HepG2 (cell line): Measurements from ENCODE around the gene ADM. TPM values are rescaled to one million over a fixed set of nuclear protein-coding genes. Genes with fewer than 3 reads are reported as not detected.

Experiments
- AHR ChIP-seq: IDR thresholded peaks from 2 replicates; pipeline ENCODE4 v1.6.1; 2018; ENCODE audit warnings: missing genetic modification reagents, missing compliant biosample characterization
- DNMT1 ChIP-seq: sonication (generic); formaldehyde crosslinking; IDR thresholded peaks from 2 replicates; pipeline ENCODE4 v1.5.1; 2020; ENCODE audit warnings: mild to moderate bottlenecking, missing genetic modification reagents
- ELF4 ChIP-seq: sonication (generic); formaldehyde crosslinking; IDR thresholded peaks from 2 replicates; pipeline ENCODE4 v1.5.0; 2020; ENCODE audit warnings: missing genetic modification reagents, mild to moderate bottlenecking, moderate library complexity, borderline replicate concordance
- PAXIP1 ChIP-seq: sonication (generic); formaldehyde crosslinking; conservative IDR thresholded peaks from 2 replicates; pipeline ENCODE4 v1.4.0; 2020; ENCODE audit warnings: mild to moderate bottlenecking, missing genetic modification reagents, moderate library complexity
- SIX4 ChIP-seq: sonication (generic); formaldehyde crosslinking; IDR thresholded peaks from 2 replicates; pipeline ENCODE4 v1.4.0; 2020; ENCODE audit warnings: missing genetic modification reagents
- STAG1 ChIP-seq: sonication (generic); formaldehyde crosslinking; IDR thresholded peaks from 2 replicates; pipeline ENCODE4 v1.4.0; 2020; ENCODE audit warnings: missing genetic modification reagents
- TEF ChIP-seq: sonication (generic); formaldehyde crosslinking; IDR thresholded peaks from 2 replicates; pipeline ENCODE4 v1.5.0; 2020; ENCODE audit warnings: missing genetic modification reagents
- WIZ ChIP-seq: sonication (generic); formaldehyde crosslinking; IDR thresholded peaks from 2 replicates; pipeline ENCODE4 v1.5.1; 2020; ENCODE audit warnings: mild to moderate bottlenecking, missing genetic modification reagents
- ZIK1 ChIP-seq: sonication (generic); formaldehyde crosslinking; IDR thresholded peaks from 2 replicates; pipeline ENCODE4 v1.5.0; 2020; ENCODE audit warnings: mild to moderate bottlenecking, low read depth, missing genetic modification reagents, borderline replicate concordance
- ZNF124 ChIP-seq: sonication (generic); formaldehyde crosslinking; IDR thresholded peaks from 2 replicates; pipeline ENCODE4 v1.4.0; 2020; ENCODE audit warnings: missing genetic modification reagents
- ZNF253 ChIP-seq: sonication (generic); formaldehyde crosslinking; IDR thresholded peaks from 2 replicates; pipeline ENCODE4 v1.8.0; 2022; ENCODE audit warnings: mild to moderate bottlenecking, missing genetic modification reagents, borderline replicate concordance
- ZNF274 ChIP-seq: sonication (generic); formaldehyde crosslinking; IDR thresholded peaks from 2 replicates; pipeline ENCODE4 v1.5.1; 2020; ENCODE audit warnings: mild to moderate bottlenecking, missing genetic modification reagents
- ZNF382 ChIP-seq: sonication (generic); formaldehyde crosslinking; IDR thresholded peaks from 2 replicates; pipeline ENCODE4 v1.5.0; 2020; ENCODE audit warnings: missing genetic modification reagents, mild to moderate bottlenecking, borderline replicate concordance
- ZNF446 ChIP-seq: sonication (generic); formaldehyde crosslinking; IDR thresholded peaks from 2 replicates; pipeline ENCODE4 v1.5.0; 2020; ENCODE audit warnings: mild to moderate bottlenecking, missing genetic modification reagents
- ZNF616 ChIP-seq: sonication (generic); formaldehyde crosslinking; IDR thresholded peaks from 2 replicates; pipeline ENCODE4 v1.5.0; 2020; ENCODE audit warnings: low read depth, mild to moderate bottlenecking, missing genetic modification reagents
- ZNF724P ChIP-seq: sonication (generic); formaldehyde crosslinking; IDR thresholded peaks from 2 replicates; pipeline ENCODE4 v1.8.0; 2022; ENCODE audit warnings: missing genetic modification reagents, borderline replicate concordance
- ZNF773 ChIP-seq: sonication (generic); formaldehyde crosslinking; IDR thresholded peaks from 2 replicates; pipeline ENCODE4 v1.4.0; 2020; ENCODE audit warnings: missing genetic modification reagents, borderline replicate concordance
- polyA plus RNA-seq, 8 experiments: library from polyadenylated mRNA; depleted of rRNA in 3 of 8; stranded (reverse) in 7 of 8; unstranded in 1 of 8; fragments of >200 nt; fragmentation: Illumina TruSeq in 4 of 8; extraction: Trizol in 4 of 8; gene quantifications; 2 replicates each; pipeline versions ENCODE4 v1.2.1 to v1.2.3, GENCODE V29; 2011 to 2016; ENCODE audit warnings: low read depth in 4 of 8, missing spikeins in 1 of 8, mixed read lengths in 1 of 8; ENCODE audit not compliant: insufficient read depth in 1 of 8
- total RNA-seq, 5 experiments: library from RNA; depleted of rRNA; stranded (reverse); fragments of >200 nt; fragmentation: Illumina TruSeq; extraction: Trizol; gene quantifications; 2 replicates each; pipeline ENCODE4 v1.2.3, GENCODE V29; 2016; ENCODE audit warnings: low read depth in 1 of 5
- TF ChIP-seq, protein P1 (sequence below): sonication (generic); formaldehyde crosslinking; IDR thresholded peaks from 2 replicates; pipeline ENCODE4 v1.5.0; 2020; ENCODE audit warnings: missing genetic modification reagents
- TF ChIP-seq, protein P2 (sequence below): sonication (generic); formaldehyde crosslinking; IDR thresholded peaks from 2 replicates; pipeline ENCODE4 v1.5.0; 2020; ENCODE audit warnings: missing genetic modification reagents, mild to moderate bottlenecking, borderline replicate concordance

ADM gene
- total and polyA plus RNA-seq, 2 of the 13 experiments (the other 11 are each of a cell fraction or from before 2014, with no cell fraction given), result 10.7 to 26.1 TPM

DNA sequence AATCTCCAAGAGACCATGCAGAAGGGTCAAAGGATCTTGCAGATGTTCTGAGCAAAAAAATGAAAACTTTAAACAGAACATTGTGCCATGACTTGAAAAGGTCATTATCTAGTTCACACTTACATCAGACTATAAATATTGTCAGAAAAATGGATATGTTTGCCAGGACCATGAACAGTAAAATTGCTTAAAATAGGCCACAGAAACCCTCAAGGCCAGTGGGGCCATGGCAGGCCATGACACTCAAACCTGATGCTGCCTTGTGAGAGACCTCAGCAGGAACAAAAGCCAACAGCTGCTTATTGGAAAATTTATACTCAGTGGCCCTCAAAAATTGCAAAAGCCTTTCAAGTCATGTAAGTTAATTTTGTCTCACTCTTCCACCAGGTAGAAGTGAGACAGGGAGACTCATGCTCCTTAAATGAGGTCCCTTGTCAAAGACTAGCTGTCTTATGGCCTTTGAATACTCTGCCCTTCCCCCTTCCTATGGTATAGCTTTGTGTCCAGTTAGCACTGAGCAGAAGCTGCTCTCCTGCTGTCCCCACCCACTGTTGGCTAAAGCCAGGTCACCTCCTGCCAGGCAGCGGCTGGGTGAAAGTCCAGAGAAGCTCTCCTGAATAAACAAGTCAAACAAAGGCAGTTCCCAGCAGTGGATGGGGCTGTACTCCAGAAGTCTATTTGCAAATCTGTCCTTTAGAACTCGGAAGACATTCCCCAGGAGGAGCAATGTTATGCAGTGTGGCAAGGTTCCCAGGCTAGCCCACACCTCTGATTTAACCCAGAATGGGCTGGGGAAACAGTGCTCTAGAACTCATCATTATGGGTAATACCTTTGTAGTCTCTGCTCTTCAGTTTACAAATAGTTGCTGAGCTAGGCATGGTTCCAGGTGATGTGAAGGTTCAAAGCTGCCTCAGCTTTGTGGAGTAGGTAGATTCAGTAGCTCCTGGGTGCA lies 21.4 kb downstream of the ADM start (continued):
- no peak for TF ChIP-seq ZNF382
- no peak for TF ChIP-seq ZNF616 (CRISPR knock-in tag)
- no peak for TF ChIP-seq ZNF773
- TF ChIP-seq WIZ, result no peak
- 0 out of 2 replicates have a peak, but pooled peaks have one; percentile 52 for TF ChIP-seq TEF
- TF ChIP-seq SIX4 (CRISPR knock-in tag), result peak; percentile 58; the same call in 1 of the 2 replicates
- TF ChIP-seq, protein P1, sequence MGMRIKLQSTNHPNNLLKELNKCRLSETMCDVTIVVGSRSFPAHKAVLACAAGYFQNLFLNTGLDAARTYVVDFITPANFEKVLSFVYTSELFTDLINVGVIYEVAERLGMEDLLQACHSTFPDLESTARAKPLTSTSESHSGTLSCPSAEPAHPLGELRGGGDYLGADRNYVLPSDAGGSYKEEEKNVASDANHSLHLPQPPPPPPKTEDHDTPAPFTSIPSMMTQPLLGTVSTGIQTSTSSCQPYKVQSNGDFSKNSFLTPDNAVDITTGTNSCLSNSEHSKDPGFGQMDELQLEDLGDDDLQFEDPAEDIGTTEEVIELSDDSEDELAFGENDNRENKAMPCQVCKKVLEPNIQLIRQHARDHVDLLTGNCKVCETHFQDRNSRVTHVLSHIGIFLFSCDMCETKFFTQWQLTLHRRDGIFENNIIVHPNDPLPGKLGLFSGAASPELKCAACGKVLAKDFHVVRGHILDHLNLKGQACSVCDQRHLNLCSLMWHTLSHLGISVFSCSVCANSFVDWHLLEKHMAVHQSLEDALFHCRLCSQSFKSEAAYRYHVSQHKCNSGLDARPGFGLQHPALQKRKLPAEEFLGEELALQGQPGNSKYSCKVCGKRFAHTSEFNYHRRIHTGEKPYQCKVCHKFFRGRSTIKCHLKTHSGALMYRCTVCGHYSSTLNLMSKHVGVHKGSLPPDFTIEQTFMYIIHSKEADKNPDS (CRISPR knock-in tag), result 0 out of 2 replicates have a peak, but pooled peaks have one; percentile 50
- no peak for TF ChIP-seq ZNF274 (CRISPR knock-in tag)
- TF ChIP-seq ELF4 (CRISPR knock-in tag), result no peak
- TF ChIP-seq ZNF724P (CRISPR knock-in tag), result no peak
- TF ChIP-seq, protein P2, sequence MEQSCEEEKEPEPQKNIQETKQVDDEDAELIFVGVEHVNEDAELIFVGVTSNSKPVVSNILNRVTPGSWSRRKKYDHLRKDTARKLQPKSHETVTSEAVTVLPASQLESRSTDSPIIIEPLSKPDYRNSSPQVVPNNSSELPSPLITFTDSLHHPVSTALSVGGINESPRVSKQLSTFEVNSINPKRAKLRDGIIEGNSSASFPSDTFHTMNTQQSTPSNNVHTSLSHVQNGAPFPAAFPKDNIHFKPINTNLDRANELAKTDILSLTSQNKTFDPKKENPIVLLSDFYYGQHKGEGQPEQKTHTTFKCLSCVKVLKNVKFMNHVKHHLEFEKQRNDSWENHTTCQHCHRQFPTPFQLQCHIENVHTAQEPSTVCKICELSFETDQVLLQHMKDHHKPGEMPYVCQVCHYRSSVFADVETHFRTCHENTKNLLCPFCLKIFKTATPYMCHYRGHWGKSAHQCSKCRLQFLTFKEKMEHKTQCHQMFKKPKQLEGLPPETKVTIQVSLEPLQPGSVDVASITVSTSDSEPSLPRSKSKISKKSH, result no peak
- no peak; the same call in 1 of the 2 replicates for TF ChIP-seq AHR (CRISPR knock-in tag)
- TF ChIP-seq DNMT1 (CRISPR knock-in tag), result no peak
- peak; percentile 98 for TF ChIP-seq PAXIP1 (CRISPR knock-in tag)
- TF ChIP-seq STAG1 (CRISPR knock-in tag), result peak; percentile 22; the same call in 1 of the 2 replicates
- TF ChIP-seq ZNF446 (CRISPR knock-in tag), result no peak
- no peak for TF ChIP-seq ZNF253 (CRISPR knock-in tag)
- TF ChIP-seq ZIK1 (CRISPR knock-in tag), result no peak
- TF ChIP-seq ZNF124 (CRISPR knock-in tag), result peak; percentile 90
